Stimulated activated CD8-positive, alpha-beta memory T cell treated with anti-CD3 and anti-CD28 coated beads, Interleukin-4, amount 100 ng/mL, for 24 hours (primary cell): ENCODE results near the gene NBPF19.
"Not testable (repeated sequence)": the region's sequence is repeated elsewhere in the genome, so short reads cannot be mapped to it uniquely, and the experiment has no call there.

Source experiments
- DNase-seq: peaks from one replicate; pipeline ENCODE4 v3.0.0-alpha.2; 2020; ENCODE audit warnings: low read depth

NBPF19 gene

GRCh38 chr1:149474745-149475144, at the start of gene NBPF19:
Gene NBPF19, plus strand, starts transcription at chr1:149475045. Its CDS starts 888 bp downstream, at chr1:149475933.
- DNase-seq = not testable (repeated sequence)

GRCh38 chr1:149428317-149428716, 46.5 kb upstream of the NBPF19 start:
- DNase-seq = not testable (repeated sequence)

- DNase-seq = not testable (repeated sequence)
Measured at GRCh38 chr1:149445451-149445850, 29.4 kb upstream of the NBPF19 start.

- DNase-seq = not testable (repeated sequence)
Measured at GRCh38 chr1:149452196-149452595, 22.6 kb upstream of the NBPF19 start.

- not testable (repeated sequence) for DNase-seq
Measured at GRCh38 chr1:149452652-149453051, 22.2 kb upstream of the NBPF19 start.

GRCh38 chr1:149558350-149558825, 83.5 kb downstream of the NBPF19 start:
- DNase-seq = peak; percentile 43

- DNase-seq = not testable (repeated sequence)
Measured at GRCh38 chr1:149561806-149562205, 87.0 kb downstream of the NBPF19 start.

GRCh38 chr1:149565485-149565884, 90.6 kb downstream of the NBPF19 start:
- not testable (repeated sequence) for DNase-seq

GRCh38 chr1:149572763-149573162, 97.9 kb downstream of the NBPF19 start:
- DNase-seq = not testable (repeated sequence)

GRCh38 chr1:149585592-149585991, 110.7 kb downstream of the NBPF19 start:
- DNase-seq = not testable (repeated sequence)
